Coronary artery (tissue), 2 donors: ENCODE data around the gene SSC4D.
"Not testable (repeated sequence)": the region's sequence is repeated elsewhere in the genome, so short reads cannot be mapped to it uniquely, and the experiment has no call there.

ENCODE experiments used
- DNase-seq: peaks from one replicate; pipeline ENCODE4 v3.0.0-alpha.2; 2017; ENCODE audit warnings: low spot score
- H3K27ac ChIP-seq, 2 donors: fragments of 200-600 bp; sonication (generic); one replicate each; pipeline ENCODE4 v1.5.1; 2016 to 2019
- H3K4me3 ChIP-seq: fragments of 200-600 bp; sonication (generic); 2 replicates; pipeline ENCODE4 v1.5.1; 2016; ENCODE audit warnings: mild to moderate bottlenecking, moderate library complexity
- TF ChIP-seq, protein P1 (sequence below): fragments of 200-600 bp; sonication (generic); IDR thresholded peaks from one replicate; pipeline ENCODE4 v1.5.1; 2019; ENCODE audit warnings: antibody characterized with exemption

Gene SSC4D

GRCh38 chr7:76409537-76409936, at the start of gene SSC4D:
Gene SSC4D, minus strand, starts transcription at chr7:76409697. Its CDS starts 5,258 bp downstream, at chr7:76404439.
- H3K4me3 ChIP-seq: no peak within 1 kb of the TSS
- DNase-seq: no peak

DNA sequence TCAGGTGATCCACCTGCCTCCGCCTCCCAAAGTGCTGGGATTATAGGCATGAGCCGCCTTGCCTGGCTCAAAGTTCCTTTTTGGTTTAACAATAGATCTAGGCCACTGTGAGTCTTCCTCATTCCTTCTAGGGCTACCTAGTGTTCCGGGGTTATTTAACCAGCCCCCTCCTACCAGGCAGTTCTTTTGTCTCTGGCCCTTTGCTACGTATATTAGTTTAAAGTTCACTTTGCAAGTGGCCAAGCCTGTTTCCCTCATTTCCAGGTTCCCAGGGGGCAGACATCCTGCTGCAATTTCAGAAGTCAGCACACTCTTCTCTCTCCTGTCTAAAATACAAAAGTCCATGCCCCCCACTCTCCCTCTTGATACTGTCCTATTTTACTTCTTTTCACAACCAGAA, 49.0 kb upstream of the SSC4D start:
- not testable (repeated sequence) for H3K4me3 ChIP-seq, H3K27ac ChIP-seq, DNase-seq

More at GRCh38 chr7:76409537-76409936, at the start of gene SSC4D:
- H3K27ac ChIP-seq: no peak within 1 kb of the TSS
- TF ChIP-seq, protein P1, sequence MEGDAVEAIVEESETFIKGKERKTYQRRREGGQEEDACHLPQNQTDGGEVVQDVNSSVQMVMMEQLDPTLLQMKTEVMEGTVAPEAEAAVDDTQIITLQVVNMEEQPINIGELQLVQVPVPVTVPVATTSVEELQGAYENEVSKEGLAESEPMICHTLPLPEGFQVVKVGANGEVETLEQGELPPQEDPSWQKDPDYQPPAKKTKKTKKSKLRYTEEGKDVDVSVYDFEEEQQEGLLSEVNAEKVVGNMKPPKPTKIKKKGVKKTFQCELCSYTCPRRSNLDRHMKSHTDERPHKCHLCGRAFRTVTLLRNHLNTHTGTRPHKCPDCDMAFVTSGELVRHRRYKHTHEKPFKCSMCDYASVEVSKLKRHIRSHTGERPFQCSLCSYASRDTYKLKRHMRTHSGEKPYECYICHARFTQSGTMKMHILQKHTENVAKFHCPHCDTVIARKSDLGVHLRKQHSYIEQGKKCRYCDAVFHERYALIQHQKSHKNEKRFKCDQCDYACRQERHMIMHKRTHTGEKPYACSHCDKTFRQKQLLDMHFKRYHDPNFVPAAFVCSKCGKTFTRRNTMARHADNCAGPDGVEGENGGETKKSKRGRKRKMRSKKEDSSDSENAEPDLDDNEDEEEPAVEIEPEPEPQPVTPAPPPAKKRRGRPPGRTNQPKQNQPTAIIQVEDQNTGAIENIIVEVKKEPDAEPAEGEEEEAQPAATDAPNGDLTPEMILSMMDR: no peak

GRCh38 chr7:76457017-76457416, 47.5 kb upstream of the SSC4D start:
- H3K4me3 ChIP-seq, DNase-seq, H3K27ac ChIP-seq: not testable (repeated sequence)

GRCh38 chr7:76445577-76446008, 36.1 kb upstream of the SSC4D start:
- DNase-seq, H3K4me3 ChIP-seq: not testable (repeated sequence)
- peak overlapping the region in 1 of 2 donors; percentile 65 for H3K27ac ChIP-seq

DNA sequence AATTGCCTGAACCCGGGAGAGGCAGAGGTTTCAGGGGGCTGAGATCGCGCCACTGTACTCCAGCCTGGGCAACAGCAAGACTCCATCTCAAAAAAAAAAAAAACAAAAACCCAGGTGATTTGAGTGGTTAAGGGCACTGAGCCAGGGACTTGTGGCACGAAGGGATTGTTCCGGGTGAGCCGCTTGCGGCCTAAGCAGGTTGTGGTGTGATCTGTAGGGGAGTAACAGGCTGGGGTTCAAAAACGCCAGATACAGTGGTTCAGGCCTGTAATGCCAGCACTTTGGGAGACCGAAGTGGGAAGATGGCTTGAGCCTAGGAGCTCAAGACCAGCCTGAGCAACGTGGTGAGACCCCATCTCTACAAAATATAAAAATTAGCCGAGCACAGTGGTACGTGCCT, 34.3 kb upstream of the SSC4D start:
- H3K4me3 ChIP-seq, H3K27ac ChIP-seq, DNase-seq: not testable (repeated sequence)

- not testable (repeated sequence) for H3K27ac ChIP-seq, DNase-seq, H3K4me3 ChIP-seq
Observed at GRCh38 chr7:76442664-76443446, 33.4 kb upstream of the SSC4D start.

DNA sequence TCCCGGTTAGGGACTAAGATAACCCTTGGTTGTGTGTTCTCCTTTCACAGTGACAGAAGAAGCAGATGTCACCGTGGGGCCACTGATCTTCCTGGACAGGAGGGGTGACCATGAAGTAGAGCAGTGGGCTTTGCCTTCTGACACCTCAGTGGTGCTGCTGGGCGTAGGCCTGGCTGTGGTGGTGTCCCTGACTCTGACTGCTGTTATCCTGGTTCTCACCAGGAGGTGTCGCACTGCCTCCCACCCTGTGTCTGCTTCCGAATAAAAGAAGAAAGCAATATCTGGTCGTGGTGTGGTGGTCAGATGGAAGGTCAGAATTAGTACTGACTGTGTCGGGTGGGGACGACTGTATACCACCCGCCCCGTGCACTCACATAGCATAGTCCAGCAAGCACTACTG, 32.3 kb upstream of the SSC4D start:
- not testable (repeated sequence) for DNase-seq, H3K4me3 ChIP-seq

GRCh38 chr7:76440404-76440803, 30.9 kb upstream of the SSC4D start:
- H3K4me3 ChIP-seq, H3K27ac ChIP-seq, DNase-seq: not testable (repeated sequence)

More for the DNA sequence above, 32.3 kb upstream of the SSC4D start:
- H3K27ac ChIP-seq: not testable (repeated sequence)

DNA sequence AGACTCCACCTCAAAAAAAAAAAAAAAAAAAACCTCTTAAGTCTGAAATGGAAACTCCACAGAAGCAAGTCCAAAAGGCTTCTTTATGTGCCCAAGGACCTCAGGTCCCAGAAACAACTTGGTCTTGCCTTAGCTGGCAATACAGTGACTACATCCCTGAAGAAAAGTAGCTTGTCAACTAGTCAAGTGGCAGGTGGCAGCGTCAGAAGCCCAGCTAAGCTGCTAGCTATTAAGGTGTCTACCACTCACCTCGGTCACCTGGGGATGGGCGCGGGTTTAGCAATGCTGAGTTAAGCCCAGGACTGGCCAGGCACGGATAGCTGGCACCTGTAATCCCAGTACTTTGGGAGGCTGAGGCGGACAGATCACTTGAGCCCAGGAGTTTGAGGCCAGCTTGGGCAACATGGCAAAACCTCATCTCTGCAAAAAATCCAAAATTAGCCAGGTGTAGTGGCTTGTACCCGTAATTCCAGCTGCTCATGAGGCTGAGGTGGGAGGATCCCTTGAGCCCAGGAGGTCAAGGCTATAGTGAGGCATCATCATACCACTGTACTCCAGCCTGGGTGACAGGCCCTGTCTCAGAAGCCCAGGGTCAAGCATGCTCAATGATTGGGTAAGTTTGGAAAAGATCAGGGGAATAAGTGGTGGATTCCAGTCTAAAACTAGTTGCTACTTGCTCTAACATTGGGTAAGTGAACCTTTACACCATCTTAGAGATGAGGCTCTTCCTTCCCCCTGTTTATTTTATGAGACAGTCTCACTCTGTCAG, 29.8 kb upstream of the SSC4D start:
- not testable (repeated sequence) for H3K4me3 ChIP-seq, DNase-seq

DNA sequence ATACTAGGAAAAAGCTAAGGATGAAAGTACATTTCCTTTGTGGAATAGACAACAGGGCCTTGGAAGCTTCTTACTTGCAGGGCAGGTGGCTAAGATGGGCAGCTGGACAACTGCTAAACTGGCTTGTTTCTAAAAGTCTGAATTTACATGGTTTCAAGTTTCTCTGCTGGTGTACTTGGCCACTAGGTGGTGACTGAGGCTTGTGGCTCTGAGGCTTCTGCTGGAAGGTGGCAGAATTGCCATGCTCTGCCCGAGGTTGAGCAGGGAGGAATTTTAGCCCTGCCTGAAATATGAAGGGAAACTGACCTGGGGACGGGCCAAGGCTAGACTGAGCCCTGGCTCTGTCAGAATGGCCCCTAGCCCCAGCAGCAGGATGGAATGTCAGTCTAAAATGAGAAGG, 28.4 kb upstream of the SSC4D start:
- TF ChIP-seq, protein P1: peak; percentile 47
- not testable (repeated sequence) for H3K4me3 ChIP-seq, DNase-seq, H3K27ac ChIP-seq

More for the DNA sequence above, 29.8 kb upstream of the SSC4D start:
- H3K27ac ChIP-seq: not testable (repeated sequence)

DNA sequence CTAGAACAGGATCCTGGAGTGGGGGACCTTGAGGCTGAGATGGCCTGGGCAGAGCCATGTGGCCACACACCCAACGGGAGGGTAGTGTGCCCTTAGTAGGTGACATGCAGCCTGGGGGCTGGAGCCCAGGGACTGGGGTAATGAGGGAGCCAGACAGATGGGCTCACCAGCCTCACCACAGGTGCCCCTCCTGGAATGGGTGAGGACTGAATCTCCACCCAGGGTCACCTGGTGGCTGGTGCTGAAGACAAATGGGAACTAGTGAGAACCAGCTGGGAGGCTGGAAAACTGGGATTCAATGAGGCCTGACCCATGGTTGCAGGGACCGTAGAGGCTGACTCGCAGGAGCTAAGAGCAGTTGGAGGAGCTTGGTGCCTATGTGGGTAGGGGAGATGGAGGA, 21.3 kb upstream of the SSC4D start:
- no peak for DNase-seq
- Histone ChIP-seq H3K27ac (no peak overlapping the region), H3K4me3 (no peak overlapping the region)
- TF ChIP-seq, protein P1: no peak
